Calu3 (cell line): ENCODE measurements around the gene RBP3. TPM values are rescaled to one million over a fixed set of nuclear protein-coding genes. Genes with fewer than 3 reads are reported as not detected.

ENCODE experiments used
- BruUV-seq: library from RNA; stranded (reverse); fragments of 400-500 nt; replicated peaks from 2 replicates; lab custom pipeline; 2021; lab: Mats Ljungman, UMichigan
- CTCF ChIA-PET: fragments of 300-600 bp; sonication (Branson Sonifier 250); formaldehyde crosslinking; loops from one replicate; lab custom pipeline; 2022; ENCODE audit warnings: antibody characterized with exemption; lab: Charles Lee
- DNase-seq: peaks from one replicate; pipeline ENCODE4 v3.0.0; 2022
- H3K27ac Mint-ChIP-seq: one replicate; pipeline ENCODE4 v1.8.0; 2022; ENCODE audit warnings: mixed read lengths; ENCODE audit not compliant: unreplicated experiment
- H3K27me3 Mint-ChIP-seq: one replicate; pipeline ENCODE4 v1.8.0; 2022; ENCODE audit warnings: mixed read lengths; ENCODE audit not compliant: unreplicated experiment
- H3K36me3 Mint-ChIP-seq: one replicate; pipeline ENCODE4 v1.8.0; 2022; ENCODE audit warnings: mild to moderate bottlenecking, moderate library complexity, mixed read lengths; ENCODE audit not compliant: insufficient read depth, unreplicated experiment
- H3K4me1 Mint-ChIP-seq: one replicate; pipeline ENCODE4 v1.8.0; 2022; ENCODE audit warnings: mild to moderate bottlenecking, low read depth, mixed read lengths; ENCODE audit not compliant: unreplicated experiment
- H3K4me3 Mint-ChIP-seq: one replicate; pipeline ENCODE4 v1.8.0; 2022; ENCODE audit warnings: mild to moderate bottlenecking, low read depth, moderate library complexity, mixed read lengths; ENCODE audit not compliant: unreplicated experiment
- H3K9me3 Mint-ChIP-seq: one replicate; pipeline ENCODE4 v1.8.0; 2022; ENCODE audit warnings: low read depth, mixed read lengths; ENCODE audit not compliant: unreplicated experiment
- CTCF ChIP-seq: fragments of 200-600 bp; IDR thresholded peaks from one replicate; pipeline ENCODE4 v1.8.0; 2022; ENCODE audit warnings: antibody characterized with exemption; ENCODE audit not compliant: unreplicated experiment
- intact Hi-C: fragments of 100-400 bp; cut with micrococcal nuclease; formaldehyde crosslinking; loops from one replicate; pipeline ENCODE4 v1.10.0; 2022; ENCODE audit not compliant: unreplicated experiment
- total RNA-seq: library from RNA; stranded (reverse); gene quantifications from 2 replicates; pipeline ENCODE4 v1.2.3, GENCODE V29; 2022

Gene RBP3
- total RNA-seq, 1 experiment from 2014 or later = not detected

GRCh38 chr10:47406548-47406869 lies 58.3 kb downstream of the RBP3 start:
- BruUV-seq = no TSS peak
- TF ChIP-seq CTCF = no peak
- Mint-ChIP-seq H3K36me3 (peaks cover 7% of the 10 kb centered on the region), H3K27me3 (no peaks in the 10 kb centered on the region), H3K9me3 (no peaks in the 10 kb centered on the region), H3K4me1 (peaks cover 45% of the 10 kb centered on the region), H3K27ac (no peak overlapping the region), H3K4me3 (no peak overlapping the region)
- CTCF ChIA-PET = interaction anchor here (1.2 to 1.5 kb wide), 3 partner anchors 15 to 44 kb away, joined by 3 to 7 read pairs (median 5); partner anchors contain the start of gene ZNF488
- intact Hi-C loops = no loop called here
- DNase-seq = no peak

GRCh38 chr10:47406870-47407691 lies 58.9 kb downstream of the RBP3 start:
- CTCF ChIA-PET = interaction anchor here (0.6 to 1.5 kb wide), 4 partner anchors 14 to 644 kb away, joined by 3 to 7 read pairs (median 4); partner anchors contain the start of gene ZNF488
- H3K36me3 Mint-ChIP-seq = peaks cover 5% of the 10 kb centered on the region
- H3K27ac Mint-ChIP-seq = no peak overlapping the region
- BruUV-seq = no TSS peak
- no peak overlapping the region for H3K4me3 Mint-ChIP-seq
- no peaks in the 10 kb centered on the region for H3K9me3 Mint-ChIP-seq
- DNase-seq = peak; percentile 86
- peaks cover 41% of the 10 kb centered on the region for H3K4me1 Mint-ChIP-seq
- intact Hi-C loops = no loop called here
- TF ChIP-seq CTCF = no peak
- H3K27me3 Mint-ChIP-seq = no peaks in the 10 kb centered on the region

Other genes with a start within 250 kb of the RBP3 start
- gene GDF10, start 48.2 kb upstream of the RBP3 start, total RNA-seq = not detected in 2 replicates
- not detected in 2 replicates for gene GDF2, start 25.9 kb upstream of the RBP3 start, total RNA-seq
- 2.1 and 2.2 TPM in 2 replicates for gene ZNF488, start 35.9 kb downstream of the RBP3 start, total RNA-seq
- 0.69 and 1.1 TPM in 2 replicates for gene ANXA8, start 135.8 kb downstream of the RBP3 start, total RNA-seq
- gene FAM25G, start 143.3 kb downstream of the RBP3 start, total RNA-seq = not detected in 2 replicates
- 17.6 and 19.3 TPM in 2 replicates for gene AGAP9, start 175.3 kb downstream of the RBP3 start, total RNA-seq